Mucosa of descending colon (tissue), 3 donors: Measurements from ENCODE around the gene RIN1. TPM values are rescaled to one million over a fixed set of nuclear protein-coding genes. Genes with fewer than 3 reads are reported as not detected.
"Not testable (repeated sequence)": the region's sequence is repeated elsewhere in the genome, so short reads cannot be mapped to it uniquely, and the experiment has no call there.

Source experiments
- ATAC-seq: fragments of 200-7000 bp; cut with Tn5 transposase; one replicate; pipeline ENCODE4 v1.9.1; 2020; ENCODE audit warnings: mild to moderate bottlenecking, moderate library complexity
- DNase-seq, 3 donors: peaks; one replicate each; pipeline ENCODE4 v3.0.0-alpha.2; 2020
- H3K36me3 ChIP-seq: fragments of 200-600 bp; one replicate; pipeline ENCODE4 v1.8.0; 2021; ENCODE audit warnings: low read depth, mild to moderate bottlenecking
- H3K4me1 ChIP-seq: fragments of 200-600 bp; one replicate; pipeline ENCODE4 v1.8.0; 2021; ENCODE audit warnings: low read depth, mild to moderate bottlenecking
- H3K4me3 ChIP-seq: fragments of 200-600 bp; one replicate; pipeline ENCODE4 v1.8.0; 2021; ENCODE audit warnings: mild to moderate bottlenecking
- H3K9me3 ChIP-seq: fragments of 200-600 bp; one replicate; pipeline ENCODE4 v1.8.0; 2021; ENCODE audit warnings: mild to moderate bottlenecking
- CTCF ChIP-seq: fragments of 200-600 bp; IDR thresholded peaks from one replicate; pipeline ENCODE4 v1.8.0; 2022; ENCODE audit warnings: antibody characterized with exemption, mild to moderate bottlenecking
- intact Hi-C, 2 donors: fragments of 100-400 bp; cut with DNase I in 1 of 2; cut with micrococcal nuclease in 1 of 2; formaldehyde crosslinking; loops; one replicate each; pipeline versions ENCODE4 v1.11.0 to v1.11.1; 2022; cut with DNase I, micrococcal nuclease
- total RNA-seq, 3 donors: library from RNA; stranded (reverse); fragmentation: NEBNext Ultra II Directional in 2 of 3; extraction: Animal tissue kit (Norgen Biotek cat#: 25700) in 2 of 3; gene quantifications; one replicate each; pipeline versions ENCODE4 v1.2.1 to v1.2.4, GENCODE V29; 2021 to 2023
- donor health status: DM: no; HTN: no; CAD: no; lungs with moderate emphysema.
- donor health status: DM: no; HTN: no; CAD: no.
- donor health status: DM: no; HTN: yes; CAD: no.

RIN1 gene
- total RNA-seq, 3 donors from 2014 or later, result 5.2 to 12.7 (median 9.5) TPM

- H3K36me3 ChIP-seq, result no peaks in the 10 kb centered on the region
- H3K9me3 ChIP-seq, result no peaks in the 10 kb centered on the region
- no peak for TF ChIP-seq CTCF
- peak in 1 of 3 donors; percentile 14 for DNase-seq
- no peak for ATAC-seq
- no peak overlapping the region for H3K4me3 ChIP-seq
- no peaks in the 10 kb centered on the region for H3K4me1 ChIP-seq
- intact Hi-C loops, result no loop called here
Observed at GRCh38 chr11:66360406-66361073, 24.3 kb upstream of the RIN1 start.

DNA sequence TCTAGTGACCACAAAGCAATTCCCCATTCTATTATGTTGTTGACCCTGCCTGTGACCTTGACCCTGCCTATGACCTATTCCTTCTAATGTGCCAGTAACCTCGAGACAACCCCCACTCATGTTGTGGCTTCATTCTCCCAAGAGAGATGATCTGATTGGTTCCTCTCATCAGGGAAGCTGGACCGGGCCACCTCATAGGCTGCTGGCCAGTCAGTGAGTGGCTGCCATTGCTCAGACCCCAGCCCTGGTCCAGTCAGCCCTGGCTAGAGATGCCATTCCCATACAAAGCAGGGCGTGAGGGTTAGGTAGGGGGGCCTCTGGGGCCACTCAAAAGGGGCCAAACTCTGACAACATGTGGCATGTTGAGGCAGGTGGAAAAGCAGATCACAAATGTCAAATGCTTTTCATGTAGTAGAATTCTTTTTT is 23.4 kb upstream of the RIN1 start:
- intact Hi-C loops, result no loop called here
- TF ChIP-seq CTCF, result no peak

GRCh38 chr11:66350560-66351235 is 14.5 kb upstream of the RIN1 start:
- H3K4me3 ChIP-seq, H3K9me3 ChIP-seq, ATAC-seq, H3K36me3 ChIP-seq, intact Hi-C loops: not testable (repeated sequence)
- DNase-seq, result peak; percentile 41 to 54 (median 51)
- H3K4me1 ChIP-seq, result peaks cover 35% of the 10 kb centered on the region

More for the DNA sequence above, 23.4 kb upstream of the RIN1 start:
- no peaks in the 10 kb centered on the region for H3K9me3 ChIP-seq
- H3K4me1 ChIP-seq, result no peaks in the 10 kb centered on the region
- no peaks in the 10 kb centered on the region for H3K36me3 ChIP-seq
- peak in 1 of 3 donors; percentile 18 for DNase-seq
- ATAC-seq, result no peak
- no peak overlapping the region for H3K4me3 ChIP-seq

- ATAC-seq (no peak), DNase-seq (no peak)
- peaks cover 44% of the 10 kb centered on the region for H3K4me1 ChIP-seq
- TF ChIP-seq CTCF, result no peak
- no peaks in the 10 kb centered on the region for H3K9me3 ChIP-seq
- intact Hi-C loops, result no loop called here
- H3K36me3 ChIP-seq, result no peaks in the 10 kb centered on the region
- H3K4me3 ChIP-seq, result no peak overlapping the region
Observed at GRCh38 chr11:66349084-66349386, 12.8 kb upstream of the RIN1 start.

GRCh38 chr11:66347425-66348276 is 11.4 kb upstream of the RIN1 start, which contains the start of gene B4GAT1:
TSS of gene B4GAT1 (minus strand) at chr11:66347629. CDS start at chr11:66347545, 84 bp downstream.
- peak within 1 kb of the TSS; percentile 62 for H3K4me3 ChIP-seq
- H3K36me3 ChIP-seq, result no peaks in the 10 kb centered on the region
- peak; percentile 56 for ATAC-seq
- H3K4me1 ChIP-seq, result peaks cover 51% of the 10 kb centered on the region
- DNase-seq, result peak; percentile 77 to 91 (median 87)
- TF ChIP-seq CTCF, result no peak
- no peaks in the 10 kb centered on the region for H3K9me3 ChIP-seq
- intact Hi-C loops, result no loop called here
